Esophagus squamous epithelium (tissue), 4 donors: ENCODE data around the gene GNG2.

Experiments
- POLR2A ChIP-seq, 4 donors: fragments of 450-650 bp; IDR thresholded peaks; one replicate each; pipeline ENCODE4 v1.6.1; 2017; ENCODE audit warnings: antibody characterized with exemption in 4 of 4, mild to moderate bottlenecking in 4 of 4, moderate library complexity in 3 of 4
- TF ChIP-seq, protein P1 (sequence below), 6 experiments: fragments of 450-650 bp in 4 of 6; fragments of 200-600 bp in 2 of 6; sonication (generic) in 2 of 6; IDR thresholded peaks; one replicate each; pipeline ENCODE4 v1.5.1; 2016 to 2019; ENCODE audit warnings: antibody characterized with exemption in 6 of 6, mild to moderate bottlenecking in 4 of 6, moderate library complexity in 4 of 6

DNA sequence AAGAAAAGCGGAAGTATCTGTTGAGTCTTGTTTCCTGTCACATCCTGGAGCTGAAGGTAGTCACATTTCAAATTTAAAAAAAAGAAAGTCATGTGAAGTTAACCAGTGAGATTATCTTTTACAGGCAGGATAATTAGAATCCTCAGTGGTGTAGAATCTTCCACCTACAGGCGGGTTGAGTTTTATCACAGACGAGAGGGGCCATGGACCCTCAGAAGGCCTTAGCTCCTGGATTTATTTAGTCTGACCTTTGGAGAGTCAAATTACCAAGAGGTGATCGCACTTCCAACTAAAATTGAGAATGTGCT is 13.0 kb upstream of the GNG2 start:
- TF ChIP-seq, protein P1, sequence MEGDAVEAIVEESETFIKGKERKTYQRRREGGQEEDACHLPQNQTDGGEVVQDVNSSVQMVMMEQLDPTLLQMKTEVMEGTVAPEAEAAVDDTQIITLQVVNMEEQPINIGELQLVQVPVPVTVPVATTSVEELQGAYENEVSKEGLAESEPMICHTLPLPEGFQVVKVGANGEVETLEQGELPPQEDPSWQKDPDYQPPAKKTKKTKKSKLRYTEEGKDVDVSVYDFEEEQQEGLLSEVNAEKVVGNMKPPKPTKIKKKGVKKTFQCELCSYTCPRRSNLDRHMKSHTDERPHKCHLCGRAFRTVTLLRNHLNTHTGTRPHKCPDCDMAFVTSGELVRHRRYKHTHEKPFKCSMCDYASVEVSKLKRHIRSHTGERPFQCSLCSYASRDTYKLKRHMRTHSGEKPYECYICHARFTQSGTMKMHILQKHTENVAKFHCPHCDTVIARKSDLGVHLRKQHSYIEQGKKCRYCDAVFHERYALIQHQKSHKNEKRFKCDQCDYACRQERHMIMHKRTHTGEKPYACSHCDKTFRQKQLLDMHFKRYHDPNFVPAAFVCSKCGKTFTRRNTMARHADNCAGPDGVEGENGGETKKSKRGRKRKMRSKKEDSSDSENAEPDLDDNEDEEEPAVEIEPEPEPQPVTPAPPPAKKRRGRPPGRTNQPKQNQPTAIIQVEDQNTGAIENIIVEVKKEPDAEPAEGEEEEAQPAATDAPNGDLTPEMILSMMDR (IDR thresholded peaks at IDR 0.05), result no peak
- no peak for TF ChIP-seq POLR2A (IDR thresholded peaks at IDR 0.05)
